HG02852 (cell line): Measurements from ENCODE around the gene GCK.
A peak's percentile ranks its signal among the peaks of the same experiment; 100 is the strongest.

Experiments used
- ATAC-seq: cut with Tn5 transposase; IDR thresholded peaks from one replicate; pipeline ENCODE4 v1.9.1; 2021; ENCODE audit warnings: mild to moderate bottlenecking, moderate library complexity; ENCODE audit not compliant: unreplicated experiment

Gene GCK

GRCh38 chr7:44107961-44108767 is 81.1 kb downstream of the GCK start:
- no peak for ATAC-seq

GRCh38 chr7:44107116-44107960 is 81.9 kb downstream of the GCK start:
- no peak for ATAC-seq

GRCh38 chr7:44106311-44107065 is 82.8 kb downstream of the GCK start:
- ATAC-seq: no peak

- ATAC-seq: no peak
Observed at GRCh38 chr7:44105832-44106231, 83.4 kb downstream of the GCK start.

GRCh38 chr7:44104860-44105771 is 84.1 kb downstream of the GCK start:
- no peak for ATAC-seq

- no peak for ATAC-seq
Observed at GRCh38 chr7:44103923-44104859, 85.0 kb downstream of the GCK start, which contains the start of gene AEBP1. AEBP1 (plus strand) TSS chr7:44104345; CDS start chr7:44104666, 321 bp downstream.

GRCh38 chr7:44103566-44103922 is 85.7 kb downstream of the GCK start:
- no peak for ATAC-seq

GRCh38 chr7:44102846-44103565 is 86.2 kb downstream of the GCK start:
- no peak for ATAC-seq

- ATAC-seq: no peak
Observed at GRCh38 chr7:44101966-44102845, 87.0 kb downstream of the GCK start.

- no peak for ATAC-seq
Observed at GRCh38 chr7:44101303-44101965, 87.8 kb downstream of the GCK start.

- no peak for ATAC-seq
Observed at GRCh38 chr7:44100458-44101302, 88.6 kb downstream of the GCK start.

- ATAC-seq: no peak
Observed at GRCh38 chr7:44099669-44100068, 89.6 kb downstream of the GCK start.

- ATAC-seq: no peak
Observed at GRCh38 chr7:44098092-44099068, 90.9 kb downstream of the GCK start.

GRCh38 chr7:44097064-44097932 is 91.9 kb downstream of the GCK start:
- peak; percentile 66 for ATAC-seq
